ENCODE measurements around the gene NKAIN2. TPM values are rescaled to one million over a fixed set of nuclear protein-coding genes. Genes with fewer than 3 reads are reported as not detected.
A peak's percentile ranks its signal among the peaks of the same experiment; 100 is the strongest.

The NKAIN2 gene
- total RNA-seq, 1 donor from 2014 or later, result not detected

DNA sequence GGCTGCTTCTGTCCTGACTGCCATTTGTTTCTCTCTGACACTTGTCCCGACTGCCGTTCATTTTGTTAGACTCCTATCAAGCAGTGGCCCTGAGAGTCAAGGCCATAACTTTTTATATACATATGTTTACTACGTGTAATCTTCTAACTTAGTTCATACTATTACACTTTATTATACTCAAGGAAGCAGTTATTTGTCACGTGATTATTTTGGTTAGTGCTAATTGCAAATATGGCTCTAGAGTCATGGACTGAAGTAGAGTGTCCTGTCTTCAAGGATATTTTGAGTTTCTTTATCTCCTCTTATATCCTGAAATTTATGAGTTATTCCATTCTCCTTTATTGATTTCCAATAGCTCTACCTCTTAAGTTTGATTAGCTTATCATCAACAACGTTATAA, 864.4 kb downstream of the NKAIN2 start:
- Histone ChIP-seq H3K36me3 (ENCODE audit: control insufficient read depth, insufficient read depth, low read length) (no peaks in the 10 kb centered on the region), H3K4me3 (ENCODE audit: low read depth, low read length) (no peak overlapping the region), H3K27me3 (ENCODE audit: control insufficient read depth, insufficient read depth, low read length) (no peaks in the 10 kb centered on the region)
- no peak for TF ChIP-seq CTCF (IDR thresholded peaks at IDR 0.05; ENCODE audit: insufficient read depth, low read length, poor library complexity, severe bottlenecking)
- DNase-seq (ENCODE audit: low read depth), result no peak

GRCh38 chr6:124669713-124670480, 866.2 kb downstream of the NKAIN2 start:
- H3K36me3 ChIP-seq (ENCODE audit: control insufficient read depth, insufficient read depth, low read length), result no peaks in the 10 kb centered on the region
- DNase-seq (ENCODE audit: low read depth), result no peak
- no peak for TF ChIP-seq CTCF (IDR thresholded peaks at IDR 0.05; ENCODE audit: insufficient read depth, low read length, poor library complexity, severe bottlenecking)
- no peak overlapping the region for H3K4me3 ChIP-seq (ENCODE audit: low read depth, low read length)
- no peaks in the 10 kb centered on the region for H3K27me3 ChIP-seq (ENCODE audit: control insufficient read depth, insufficient read depth, low read length)

DNA sequence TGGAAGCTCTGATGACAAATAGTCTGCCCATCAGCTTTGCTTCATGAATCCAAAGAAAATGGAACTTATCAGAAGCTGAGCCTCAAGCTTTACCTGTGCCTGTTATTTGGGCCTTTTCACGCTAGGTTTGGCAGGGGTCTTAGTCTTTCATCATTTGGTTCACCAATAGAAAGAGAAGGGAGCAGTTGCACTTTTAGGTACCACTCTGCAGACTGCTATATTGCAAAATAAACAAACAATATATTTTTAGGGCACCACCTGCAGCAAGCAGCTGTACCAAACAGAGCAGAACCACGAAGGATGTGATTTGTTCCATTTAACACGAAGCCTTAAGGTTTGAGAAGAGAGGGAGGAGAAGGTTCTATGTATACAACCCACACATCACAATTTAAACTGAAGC, 867.1 kb downstream of the NKAIN2 start:
- no peak for DNase-seq (ENCODE audit: low read depth)
- Histone ChIP-seq H3K36me3 (ENCODE audit: control insufficient read depth, insufficient read depth, low read length) (no peaks in the 10 kb centered on the region), H3K27me3 (ENCODE audit: control insufficient read depth, insufficient read depth, low read length) (no peaks in the 10 kb centered on the region), H3K4me3 (ENCODE audit: low read depth, low read length) (no peak overlapping the region)
- TF ChIP-seq CTCF (IDR thresholded peaks at IDR 0.05; ENCODE audit: insufficient read depth, low read length, poor library complexity, severe bottlenecking), result no peak

DNA sequence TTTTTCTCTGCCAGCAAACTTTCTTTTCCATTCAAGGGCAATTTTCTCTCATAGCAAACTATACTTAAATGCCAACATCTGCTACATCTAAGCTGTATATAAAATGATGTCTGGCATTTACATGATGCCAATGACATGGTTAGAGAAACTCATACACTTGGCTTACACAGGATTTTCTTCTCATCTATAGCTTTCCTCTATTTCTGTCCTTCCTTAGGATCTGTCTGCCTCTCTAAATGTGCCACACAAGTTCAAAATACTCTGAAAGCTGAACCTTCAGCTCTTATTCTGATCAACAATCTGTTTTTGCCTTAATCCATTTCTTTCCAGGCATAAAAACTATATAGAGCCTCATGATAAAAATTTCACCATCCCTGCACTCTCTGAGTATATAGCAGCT, 867.7 kb downstream of the NKAIN2 start:
- H3K27me3 ChIP-seq (ENCODE audit: control insufficient read depth, insufficient read depth, low read length), result no peaks in the 10 kb centered on the region
- H3K36me3 ChIP-seq (ENCODE audit: control insufficient read depth, insufficient read depth, low read length), result no peaks in the 10 kb centered on the region
- no peak for TF ChIP-seq CTCF (IDR thresholded peaks at IDR 0.05; ENCODE audit: insufficient read depth, low read length, poor library complexity, severe bottlenecking)
- no peak for DNase-seq (ENCODE audit: low read depth)
- no peak overlapping the region for H3K4me3 ChIP-seq (ENCODE audit: low read depth, low read length)

- no peaks in the 10 kb centered on the region for H3K36me3 ChIP-seq (ENCODE audit: control insufficient read depth, insufficient read depth, low read length)
- H3K4me3 ChIP-seq (ENCODE audit: low read depth, low read length), result no peak overlapping the region
- H3K27me3 ChIP-seq (ENCODE audit: control insufficient read depth, insufficient read depth, low read length), result no peaks in the 10 kb centered on the region
- TF ChIP-seq CTCF (IDR thresholded peaks at IDR 0.05; ENCODE audit: insufficient read depth, low read length, poor library complexity, severe bottlenecking), result no peak
- no peak for DNase-seq (ENCODE audit: low read depth)
Observed at GRCh38 chr6:124674042-124674441, 870.4 kb downstream of the NKAIN2 start.

- H3K36me3 ChIP-seq (ENCODE audit: control insufficient read depth, insufficient read depth, low read length), result no peaks in the 10 kb centered on the region
- DNase-seq (ENCODE audit: low read depth), result peak; percentile 5
Observed at GRCh38 chr6:124676033-124676432, 872.4 kb downstream of the NKAIN2 start.

More at GRCh38 chr6:124676033-124676432, 872.4 kb downstream of the NKAIN2 start:
- Histone ChIP-seq H3K27me3 (ENCODE audit: control insufficient read depth, insufficient read depth, low read length) (no peaks in the 10 kb centered on the region), H3K4me3 (ENCODE audit: low read depth, low read length) (no peak overlapping the region)
- no peak for TF ChIP-seq CTCF (IDR thresholded peaks at IDR 0.05; ENCODE audit: insufficient read depth, low read length, poor library complexity, severe bottlenecking)

Measured in kidney epithelial cell (primary cell).